Transverse colon (tissue), 4 donors: ENCODE measurements around the gene PPP1R7. TPM values are rescaled to one million over a fixed set of nuclear protein-coding genes. Genes with fewer than 3 reads are reported as not detected.

Experiments used
- DNase-seq: peaks from one replicate; pipeline ENCODE4 v3.0.0-alpha.2; 2019
- H3K27ac ChIP-seq, 4 donors: fragments of 200-600 bp; sonication (generic); 2 replicates each; pipeline ENCODE4 v1.5.1; 2016 to 2018; ENCODE audit warnings: inconsistent platforms in 4 of 4
- H3K27me3 ChIP-seq: fragments of 200-600 bp; sonication (generic); 2 replicates; pipeline ENCODE4 v1.5.1; 2017; ENCODE audit warnings: inconsistent platforms
- H3K36me3 ChIP-seq, 4 donors: fragments of 200-600 bp; sonication (generic); 2 replicates each; pipeline ENCODE4 v1.5.1; 2017 to 2019; ENCODE audit warnings: inconsistent platforms in 4 of 4
- H3K4me1 ChIP-seq, 4 donors: fragments of 200-600 bp; sonication (generic); 2 replicates each; pipeline ENCODE4 v1.5.1; 2017 to 2020; ENCODE audit warnings: inconsistent platforms in 4 of 4
- H3K4me3 ChIP-seq, 4 donors: fragments of 200-600 bp; sonication (generic); 1 replicate in 1 of 4; 2 replicates in 3 of 4; pipeline versions ENCODE4 v1.5.1 to v1.6.1; 2017 to 2019; ENCODE audit warnings: inconsistent platforms in 4 of 4
- H3K9me3 ChIP-seq, 2 donors: fragments of 200-600 bp; sonication (generic); 2 replicates each; pipeline ENCODE4 v1.5.1; 2017 to 2019; ENCODE audit warnings: inconsistent platforms in 2 of 2
- EP300 ChIP-seq: sonication (generic); formaldehyde crosslinking; IDR thresholded peaks from one replicate; pipeline ENCODE4 v1.6.1; 2017; ENCODE audit warnings: antibody characterized with exemption, low read depth
- POLR2A ChIP-seq: fragments of 450-650 bp; IDR thresholded peaks from one replicate; pipeline ENCODE4 v1.6.1; 2016; ENCODE audit warnings: antibody characterized with exemption, mild to moderate bottlenecking, moderate library complexity
- POLR2AphosphoS5 ChIP-seq, 3 donors: sonication (generic); formaldehyde crosslinking; IDR thresholded peaks; one replicate each; pipeline ENCODE4 v1.6.1; 2016; ENCODE audit warnings: antibody characterized with exemption in 3 of 3
- WGBS, 2 donors: methylation state at CpG; one replicate each; pipeline ENCODE4 v1.1.5; 2018; ENCODE audit warnings: low coverage in 1 of 2; 5-methylcytosine and 5-hydroxymethylcytosine counted together
- in situ Hi-C, 4 donors: fragments of 200-750 bp; cut with MboI; loops; one replicate each; pipeline versions ENCODE4 v1.15.0 to v1.15.1; 2017; ENCODE audit warnings: low sequenced_read_pairs in 3 of 4, low pct_ligation_motif_present in 1 of 4, low pct_unique_long_range_greater_than_20kb in 1 of 4
- intact Hi-C: fragments of 100-400 bp; cut with DNase I; formaldehyde crosslinking; loops from one replicate; pipeline ENCODE4 v1.15.1; 2023; ENCODE audit warnings: low total_unique reads
- total RNA-seq, 4 donors: library from RNA; depleted of rRNA; stranded (reverse); fragments of >200 nt; gene quantifications; one replicate each; pipeline ENCODE4 v1.1.0, GENCODE V29; 2016
- TF ChIP-seq, protein P1 (sequence below), 5 experiments: fragments of 200-600 bp in 3 of 5; fragments of 450-650 bp in 2 of 5; sonication (generic) in 3 of 5; IDR thresholded peaks; 1 replicate in 2 of 5; 2 replicates in 3 of 5; pipeline ENCODE4 v1.5.1; 2016 to 2017; ENCODE audit warnings: antibody characterized with exemption in 5 of 5, inconsistent platforms in 3 of 5, mild to moderate bottlenecking in 2 of 5, moderate library complexity in 1 of 5

The PPP1R7 gene
- total RNA-seq, 4 donors from 2014 or later, result 10.8 to 84.2 (median 46.5) TPM

DNA sequence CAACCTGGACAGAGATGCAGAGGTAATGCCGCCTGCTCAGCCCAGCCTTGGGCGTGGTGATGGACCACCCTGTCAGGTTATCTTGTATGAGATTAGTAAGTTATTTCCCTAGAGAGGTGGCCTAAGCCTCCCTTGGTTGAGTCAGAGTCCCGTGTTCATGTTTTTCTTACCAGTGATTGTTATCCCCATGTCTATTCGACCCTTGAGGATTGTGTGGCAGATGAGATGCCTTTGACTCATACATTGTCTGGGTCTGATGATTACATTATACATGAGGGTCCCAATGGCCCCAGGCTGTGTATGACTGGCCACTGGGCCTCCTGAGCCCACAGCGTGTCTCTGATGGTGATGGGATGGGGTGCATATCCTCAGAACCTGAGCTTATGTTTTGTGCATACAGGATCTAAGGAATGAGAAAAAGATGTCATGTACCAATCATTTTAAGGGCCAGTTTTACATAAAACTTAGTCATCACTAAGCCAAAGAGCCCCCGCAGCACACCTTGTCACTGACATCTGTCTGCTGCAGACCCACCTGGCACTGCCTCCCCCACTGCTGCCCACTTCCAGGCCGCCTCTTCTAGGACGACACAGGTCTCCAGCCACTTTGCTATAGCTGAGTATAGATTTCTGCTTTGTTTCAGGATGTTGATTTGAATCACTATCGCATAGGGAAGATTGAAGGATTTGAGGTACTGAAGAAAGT, 7.7 kb downstream of the PPP1R7 start:
- TF ChIP-seq POLR2A, result no peak
- TF ChIP-seq POLR2AphosphoS5 (IDR thresholded peaks at IDR 0.05), result no peak
- TF ChIP-seq, protein P1, sequence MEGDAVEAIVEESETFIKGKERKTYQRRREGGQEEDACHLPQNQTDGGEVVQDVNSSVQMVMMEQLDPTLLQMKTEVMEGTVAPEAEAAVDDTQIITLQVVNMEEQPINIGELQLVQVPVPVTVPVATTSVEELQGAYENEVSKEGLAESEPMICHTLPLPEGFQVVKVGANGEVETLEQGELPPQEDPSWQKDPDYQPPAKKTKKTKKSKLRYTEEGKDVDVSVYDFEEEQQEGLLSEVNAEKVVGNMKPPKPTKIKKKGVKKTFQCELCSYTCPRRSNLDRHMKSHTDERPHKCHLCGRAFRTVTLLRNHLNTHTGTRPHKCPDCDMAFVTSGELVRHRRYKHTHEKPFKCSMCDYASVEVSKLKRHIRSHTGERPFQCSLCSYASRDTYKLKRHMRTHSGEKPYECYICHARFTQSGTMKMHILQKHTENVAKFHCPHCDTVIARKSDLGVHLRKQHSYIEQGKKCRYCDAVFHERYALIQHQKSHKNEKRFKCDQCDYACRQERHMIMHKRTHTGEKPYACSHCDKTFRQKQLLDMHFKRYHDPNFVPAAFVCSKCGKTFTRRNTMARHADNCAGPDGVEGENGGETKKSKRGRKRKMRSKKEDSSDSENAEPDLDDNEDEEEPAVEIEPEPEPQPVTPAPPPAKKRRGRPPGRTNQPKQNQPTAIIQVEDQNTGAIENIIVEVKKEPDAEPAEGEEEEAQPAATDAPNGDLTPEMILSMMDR (IDR thresholded peaks at IDR 0.05), result no peak
- TF ChIP-seq EP300, result no peak
- in situ Hi-C loops, result no loop called here
- WGBS, 2 donors, result 93 to 100% methylated on average over 3 to 9 of the region's 9 CpGs
- no peaks in the 10 kb centered on the region for H3K9me3 ChIP-seq
- intact Hi-C loops, result no loop called here
- no peak for DNase-seq
- H3K36me3 ChIP-seq, result peaks cover 0 to 25% (median 9%) of the 10 kb centered on the region in 4 donors
- H3K27ac ChIP-seq, result no peak overlapping the region
- peaks cover 0 to 6% (median 2%) of the 10 kb centered on the region in 4 donors for H3K4me1 ChIP-seq
- H3K27me3 ChIP-seq, result no peaks in the 10 kb centered on the region
- no peak overlapping the region for H3K4me3 ChIP-seq

DNA sequence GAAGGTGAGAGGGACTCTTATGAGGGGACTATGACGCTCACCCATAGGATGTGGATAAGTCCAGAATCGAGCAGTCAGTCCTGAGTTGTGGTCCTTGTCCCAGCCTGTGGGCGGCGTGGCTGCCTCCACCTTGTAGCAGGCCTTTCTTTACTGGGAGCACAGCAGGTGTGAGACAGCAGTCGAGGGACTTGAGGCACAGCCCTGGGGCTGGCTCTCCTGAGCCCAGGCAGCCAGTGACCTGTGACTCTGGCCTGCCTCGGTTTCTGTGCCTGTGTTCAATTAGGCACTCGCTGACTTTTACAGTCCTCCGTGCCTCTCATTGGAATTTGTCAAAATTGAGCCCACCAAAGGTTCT, 8.3 kb downstream of the PPP1R7 start:
- no peaks in the 10 kb centered on the region for H3K9me3 ChIP-seq
- no peak overlapping the region for H3K4me3 ChIP-seq
- TF ChIP-seq, protein P1 (IDR thresholded peaks at IDR 0.05), result no peak
- TF ChIP-seq POLR2A, result no peak
- TF ChIP-seq EP300, result no peak
- no peak for TF ChIP-seq POLR2AphosphoS5 (IDR thresholded peaks at IDR 0.05)
- H3K27me3 ChIP-seq, result no peaks in the 10 kb centered on the region
- in situ Hi-C loops (no loop called here), intact Hi-C loops (no loop called here)
- peaks cover 0 to 30% (median 11%) of the 10 kb centered on the region in 4 donors for H3K36me3 ChIP-seq
- no peak overlapping the region for H3K27ac ChIP-seq
- WGBS, 2 donors, result 92% methylated on average over 8 of the region's 8 CpGs; no CpG with 5 or more reads in 1 of the 2 donors
- DNase-seq, result no peak
- H3K4me1 ChIP-seq, result peaks cover 0 to 6% (median 2%) of the 10 kb centered on the region in 4 donors

DNA sequence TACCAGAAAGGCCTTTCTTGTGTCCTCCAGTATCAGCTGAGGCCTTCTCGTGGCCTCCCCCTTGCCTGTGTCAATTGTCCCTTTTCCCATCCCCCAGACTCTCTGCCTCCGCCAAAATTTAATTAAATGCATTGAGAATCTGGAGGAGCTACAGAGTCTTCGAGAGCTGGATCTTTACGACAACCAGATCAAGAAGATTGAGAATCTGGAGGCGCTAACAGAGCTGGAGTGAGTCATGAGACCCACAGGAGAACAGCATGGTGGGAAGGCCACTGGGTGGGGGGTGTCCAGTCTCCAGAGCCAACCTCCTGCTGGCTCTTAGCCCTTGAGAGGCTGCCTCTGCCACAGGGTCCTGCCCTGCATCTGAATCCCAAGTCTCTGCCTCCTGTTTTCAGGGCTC, 8.8 kb downstream of the PPP1R7 start:
- Histone ChIP-seq H3K27ac (no peak overlapping the region), H3K9me3 (no peaks in the 10 kb centered on the region), H3K4me3 (no peak overlapping the region), H3K36me3 (peaks cover 0 to 35% (median 14%) of the 10 kb centered on the region in 4 donors), H3K27me3 (no peaks in the 10 kb centered on the region), H3K4me1 (peaks cover 0 to 6% (median 2%) of the 10 kb centered on the region in 4 donors)
- TF ChIP-seq POLR2A, result no peak
- in situ Hi-C loops, result no loop called here
- 83 to 94% methylated on average over 2 to 5 of the region's 5 CpGs for WGBS, 2 donors
- intact Hi-C loops, result no loop called here
- DNase-seq, result no peak

DNA sequence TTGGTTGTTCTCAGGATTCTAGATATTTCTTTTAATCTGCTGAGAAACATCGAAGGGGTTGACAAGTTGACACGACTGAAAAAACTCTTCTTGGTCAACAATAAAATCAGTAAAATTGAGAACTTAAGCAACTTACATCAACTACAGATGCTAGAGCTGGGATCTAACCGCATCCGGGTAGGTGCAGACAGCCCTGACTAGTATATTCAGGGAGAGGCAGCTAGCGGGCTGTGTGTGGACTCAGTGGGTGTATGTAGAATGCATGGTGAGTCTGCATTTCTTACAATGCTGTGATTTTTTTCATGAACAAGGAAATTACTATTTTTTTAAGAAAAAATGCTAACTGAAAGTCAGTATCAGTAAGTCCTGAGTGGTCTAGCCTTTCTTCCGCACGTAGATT, 10.1 kb downstream of the PPP1R7 start:
- H3K9me3 ChIP-seq, result no peaks in the 10 kb centered on the region
- no peak overlapping the region for H3K4me3 ChIP-seq
- no peaks in the 10 kb centered on the region for H3K27me3 ChIP-seq
- WGBS, 2 donors, result 94 to 98% methylated on average over 5 to 7 of the region's 7 CpGs
- H3K27ac ChIP-seq, result no peak overlapping the region
- H3K4me1 ChIP-seq, result peaks cover 0 to 6% (median 2%) of the 10 kb centered on the region in 4 donors
- TF ChIP-seq POLR2AphosphoS5 (IDR thresholded peaks at IDR 0.05) (no peak), EP300 (no peak), POLR2A (no peak)
- TF ChIP-seq, protein P1 (IDR thresholded peaks at IDR 0.05), result no peak
- peaks cover 0 to 46% (median 15%) of the 10 kb centered on the region in 4 donors for H3K36me3 ChIP-seq
- no peak for DNase-seq
- in situ Hi-C loops, result no loop called here
- intact Hi-C loops, result no loop called here
